MM.1S (cell line): Measurements from ENCODE around the gene FPGS.

ENCODE experiments used
- EZH2 ChIP-seq: fragments of 300-600 bp; sonication (generic); optimal IDR thresholded peaks from 2 replicates; pipeline ENCODE3; 2017; ENCODE audit warnings: low read depth, mild to moderate bottlenecking, antibody characterized with exemption, low read length, mixed read lengths
- TF ChIP-seq, protein P1 (sequence below): fragments of 300-600 bp; sonication (generic); IDR thresholded peaks from 2 replicates; pipeline ENCODE4 v1.5.1; 2016; ENCODE audit warnings: antibody characterized with exemption, low read length, mixed read lengths

DNA sequence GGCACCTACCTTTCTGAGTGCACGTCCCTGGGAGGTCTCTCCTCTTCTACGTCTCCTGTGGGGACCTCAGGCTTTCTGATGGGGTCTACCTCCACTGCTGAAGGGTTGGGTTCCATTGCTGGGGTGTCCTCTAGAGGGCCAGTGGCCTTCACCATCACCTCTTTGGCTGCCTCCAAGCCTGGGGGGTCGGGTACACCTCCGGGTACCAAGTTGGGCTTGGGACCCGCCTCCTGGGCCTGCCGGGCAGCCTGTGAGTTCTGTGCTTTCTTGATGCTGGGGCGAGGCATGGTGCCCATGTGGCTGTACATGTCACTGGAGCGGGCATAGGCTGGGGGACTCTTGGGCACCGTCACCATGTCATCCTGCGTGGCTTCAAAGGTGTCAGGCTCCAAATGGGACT, 28.7 kb upstream of the FPGS start:
- TF ChIP-seq, protein P1, sequence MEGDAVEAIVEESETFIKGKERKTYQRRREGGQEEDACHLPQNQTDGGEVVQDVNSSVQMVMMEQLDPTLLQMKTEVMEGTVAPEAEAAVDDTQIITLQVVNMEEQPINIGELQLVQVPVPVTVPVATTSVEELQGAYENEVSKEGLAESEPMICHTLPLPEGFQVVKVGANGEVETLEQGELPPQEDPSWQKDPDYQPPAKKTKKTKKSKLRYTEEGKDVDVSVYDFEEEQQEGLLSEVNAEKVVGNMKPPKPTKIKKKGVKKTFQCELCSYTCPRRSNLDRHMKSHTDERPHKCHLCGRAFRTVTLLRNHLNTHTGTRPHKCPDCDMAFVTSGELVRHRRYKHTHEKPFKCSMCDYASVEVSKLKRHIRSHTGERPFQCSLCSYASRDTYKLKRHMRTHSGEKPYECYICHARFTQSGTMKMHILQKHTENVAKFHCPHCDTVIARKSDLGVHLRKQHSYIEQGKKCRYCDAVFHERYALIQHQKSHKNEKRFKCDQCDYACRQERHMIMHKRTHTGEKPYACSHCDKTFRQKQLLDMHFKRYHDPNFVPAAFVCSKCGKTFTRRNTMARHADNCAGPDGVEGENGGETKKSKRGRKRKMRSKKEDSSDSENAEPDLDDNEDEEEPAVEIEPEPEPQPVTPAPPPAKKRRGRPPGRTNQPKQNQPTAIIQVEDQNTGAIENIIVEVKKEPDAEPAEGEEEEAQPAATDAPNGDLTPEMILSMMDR, result no peak
- no peak for TF ChIP-seq EZH2
